HFFc6 (cell line): Measurements from ENCODE around the gene RELN. TPM values are rescaled to one million over a fixed set of nuclear protein-coding genes. Genes with fewer than 3 reads are reported as not detected.

Source experiments
- DNase-seq: peaks from one replicate; pipeline ENCODE4 v3.0.0-alpha.2; 2018
- H3K27ac Mint-ChIP-seq: 2 replicates; pipeline ENCODE4 v1.8.0; 2020; ENCODE audit warnings: mild to moderate bottlenecking, mixed read lengths
- H3K27me3 Mint-ChIP-seq: 2 replicates; pipeline ENCODE4 v1.8.0; 2021; ENCODE audit warnings: mild to moderate bottlenecking, moderate library complexity, mixed read lengths; ENCODE audit not compliant: insufficient read depth
- H3K36me3 Mint-ChIP-seq: 2 replicates; pipeline ENCODE4 v1.8.0; 2021; ENCODE audit warnings: low read depth, mixed read lengths
- H3K4me1 Mint-ChIP-seq: 2 replicates; pipeline ENCODE4 v1.8.0; 2020; ENCODE audit warnings: low read depth, mixed read lengths
- H3K4me3 Mint-ChIP-seq: 2 replicates; pipeline ENCODE4 v1.8.0; 2020; ENCODE audit warnings: mild to moderate bottlenecking, moderate library complexity, mixed read lengths
- H3K9me3 Mint-ChIP-seq: 2 replicates; pipeline ENCODE4 v1.8.0; 2020; ENCODE audit warnings: mild to moderate bottlenecking, mixed read lengths
- total RNA-seq, 6 experiments: library from RNA; stranded (reverse); fragmentation: NEBNext Ultra II Directional; extraction: Animal tissue kit (Norgen Biotek cat#: 25700); gene quantifications; 2 replicates in 1 of 6; 3 replicates in 5 of 6; pipeline ENCODE4 v1.2.3, GENCODE V29; 2021
- TF ChIP-seq, protein P1 (sequence below): fragments of 200-600 bp; sonication (generic); IDR thresholded peaks from 2 replicates; pipeline ENCODE4 v1.5.0; 2021; ENCODE audit warnings: antibody characterized with exemption, mild to moderate bottlenecking

RELN gene
- total RNA-seq, 6 experiments from 2014 or later = 0.02 to 0.24 (median 0.03) TPM

DNA sequence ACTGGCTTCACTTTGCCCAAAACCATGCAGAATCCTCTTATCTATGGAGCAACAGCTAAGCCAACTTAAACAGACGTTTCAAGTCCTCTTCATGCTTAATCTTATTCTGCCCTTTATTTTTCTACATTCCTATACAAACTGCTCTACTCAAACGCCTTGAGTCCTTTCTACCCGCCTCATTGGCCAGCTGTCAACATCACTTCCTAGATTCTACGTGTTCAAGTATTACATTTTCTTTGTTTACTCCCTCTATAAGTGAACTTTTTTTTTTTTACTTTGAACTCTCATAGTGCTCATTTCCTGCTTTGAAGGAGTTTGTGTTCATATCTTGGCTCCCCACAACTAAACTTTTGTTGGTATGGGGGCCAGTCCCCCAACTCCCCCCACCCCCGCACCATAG, 514.5 kb downstream of the RELN start:
- DNase-seq = no peak
- Mint-ChIP-seq H3K9me3 (no peaks in the 10 kb centered on the region), H3K4me1 (no peaks in the 10 kb centered on the region), H3K4me3 (no peak overlapping the region), H3K27ac (no peak overlapping the region), H3K36me3 (no peaks in the 10 kb centered on the region), H3K27me3 (no peaks in the 10 kb centered on the region; the same call in 1 of the 2 replicates)
- TF ChIP-seq, protein P1, sequence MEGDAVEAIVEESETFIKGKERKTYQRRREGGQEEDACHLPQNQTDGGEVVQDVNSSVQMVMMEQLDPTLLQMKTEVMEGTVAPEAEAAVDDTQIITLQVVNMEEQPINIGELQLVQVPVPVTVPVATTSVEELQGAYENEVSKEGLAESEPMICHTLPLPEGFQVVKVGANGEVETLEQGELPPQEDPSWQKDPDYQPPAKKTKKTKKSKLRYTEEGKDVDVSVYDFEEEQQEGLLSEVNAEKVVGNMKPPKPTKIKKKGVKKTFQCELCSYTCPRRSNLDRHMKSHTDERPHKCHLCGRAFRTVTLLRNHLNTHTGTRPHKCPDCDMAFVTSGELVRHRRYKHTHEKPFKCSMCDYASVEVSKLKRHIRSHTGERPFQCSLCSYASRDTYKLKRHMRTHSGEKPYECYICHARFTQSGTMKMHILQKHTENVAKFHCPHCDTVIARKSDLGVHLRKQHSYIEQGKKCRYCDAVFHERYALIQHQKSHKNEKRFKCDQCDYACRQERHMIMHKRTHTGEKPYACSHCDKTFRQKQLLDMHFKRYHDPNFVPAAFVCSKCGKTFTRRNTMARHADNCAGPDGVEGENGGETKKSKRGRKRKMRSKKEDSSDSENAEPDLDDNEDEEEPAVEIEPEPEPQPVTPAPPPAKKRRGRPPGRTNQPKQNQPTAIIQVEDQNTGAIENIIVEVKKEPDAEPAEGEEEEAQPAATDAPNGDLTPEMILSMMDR = no peak

DNA sequence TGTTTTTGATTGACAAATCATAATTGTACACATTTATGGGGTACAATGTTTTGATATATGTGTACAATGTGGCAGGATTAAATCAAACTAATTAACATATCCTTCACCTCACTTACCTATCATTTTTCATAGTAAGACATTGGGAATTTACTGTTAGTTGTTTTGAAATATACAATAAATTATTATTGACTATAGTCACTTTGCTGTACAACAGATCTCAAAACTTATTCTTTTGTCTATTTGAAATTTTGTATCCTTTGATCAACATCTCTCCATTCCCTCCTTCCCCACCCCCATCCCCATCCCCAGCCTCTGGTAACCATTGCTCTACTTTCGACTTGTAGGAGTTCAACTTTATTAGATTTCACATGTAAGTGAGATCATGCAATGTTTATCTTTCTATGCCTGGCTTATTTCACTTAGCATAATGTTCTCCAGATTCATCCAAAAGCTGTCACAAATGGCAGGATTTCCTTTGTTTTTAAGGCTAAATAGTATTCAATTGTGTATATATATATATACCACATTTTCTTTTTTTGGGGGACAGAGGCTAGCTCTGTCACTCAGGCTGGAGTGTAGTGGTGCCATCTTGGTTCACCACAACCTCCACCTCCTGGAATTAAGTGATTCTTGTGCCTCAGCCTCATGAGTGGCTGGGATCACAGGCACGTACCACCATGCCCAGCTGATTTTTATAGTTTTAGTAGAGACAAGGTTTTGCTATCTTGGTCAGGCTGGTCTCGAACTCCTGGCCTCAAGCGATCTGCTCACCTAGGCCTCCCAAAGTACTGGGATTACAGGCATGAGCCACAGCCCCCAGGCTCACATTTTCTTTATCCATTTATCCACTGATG, 520.1 kb downstream of the RELN start:
- TF ChIP-seq, protein P1 = no peak
- no peak for DNase-seq
- Mint-ChIP-seq H3K9me3 (no peaks in the 10 kb centered on the region), H3K27me3 (peaks cover 2% of the 10 kb centered on the region; the same call in 1 of the 2 replicates), H3K4me3 (no peak overlapping the region), H3K36me3 (no peaks in the 10 kb centered on the region), H3K4me1 (no peaks in the 10 kb centered on the region), H3K27ac (no peak overlapping the region)

DNA sequence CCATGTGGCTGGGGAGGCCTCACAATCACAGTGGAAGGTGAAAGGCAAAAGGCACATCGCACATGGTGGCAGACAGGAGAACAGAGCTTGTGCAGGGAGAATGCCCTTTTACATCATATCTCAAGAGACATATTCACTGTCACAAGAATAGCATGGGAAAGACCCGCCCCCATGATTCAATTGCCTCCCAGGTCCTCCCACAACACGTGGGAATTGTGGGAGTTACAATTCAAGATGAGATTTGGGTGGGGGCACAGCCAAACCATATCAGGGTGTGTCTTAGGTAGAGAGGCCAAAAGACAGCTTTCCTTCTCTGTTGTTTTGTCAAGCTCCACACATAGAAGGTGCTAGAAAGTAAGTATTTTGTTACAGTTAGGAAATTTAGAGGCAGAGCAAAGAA, 522.6 kb downstream of the RELN start:
- TF ChIP-seq, protein P1 = no peak
- no peak for DNase-seq
- Mint-ChIP-seq H3K36me3 (no peaks in the 10 kb centered on the region), H3K27ac (no peak overlapping the region), H3K9me3 (no peaks in the 10 kb centered on the region), H3K27me3 (peaks cover 2% of the 10 kb centered on the region), H3K4me1 (no peaks in the 10 kb centered on the region), H3K4me3 (no peak overlapping the region)

DNA sequence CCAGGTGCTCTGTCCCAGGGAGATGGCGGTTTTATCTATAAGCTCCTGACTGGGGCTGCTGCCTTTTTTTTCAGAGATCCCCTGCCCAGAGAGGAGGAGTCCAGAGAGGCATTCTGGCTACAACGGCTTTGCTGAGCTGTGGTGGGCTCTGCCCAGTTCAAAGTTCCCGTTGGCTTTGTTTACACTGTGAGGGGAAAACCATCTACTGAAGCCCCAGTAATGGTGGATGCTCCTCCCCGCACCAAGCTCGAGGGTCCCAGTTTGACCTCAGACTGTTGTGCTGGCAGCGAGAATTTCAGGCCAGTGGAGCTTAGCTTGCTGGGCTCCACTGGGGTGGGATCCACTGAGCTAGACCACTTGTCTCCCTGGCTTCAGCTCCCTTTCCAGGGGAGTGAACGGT, 527.1 kb downstream of the RELN start:
- TF ChIP-seq, protein P1 = no peak
- Mint-ChIP-seq H3K4me3 (no peak overlapping the region), H3K36me3 (no peaks in the 10 kb centered on the region), H3K27me3 (peaks cover 2% of the 10 kb centered on the region), H3K4me1 (no peaks in the 10 kb centered on the region), H3K9me3 (no peaks in the 10 kb centered on the region), H3K27ac (no peak overlapping the region)
- DNase-seq = no peak

DNA sequence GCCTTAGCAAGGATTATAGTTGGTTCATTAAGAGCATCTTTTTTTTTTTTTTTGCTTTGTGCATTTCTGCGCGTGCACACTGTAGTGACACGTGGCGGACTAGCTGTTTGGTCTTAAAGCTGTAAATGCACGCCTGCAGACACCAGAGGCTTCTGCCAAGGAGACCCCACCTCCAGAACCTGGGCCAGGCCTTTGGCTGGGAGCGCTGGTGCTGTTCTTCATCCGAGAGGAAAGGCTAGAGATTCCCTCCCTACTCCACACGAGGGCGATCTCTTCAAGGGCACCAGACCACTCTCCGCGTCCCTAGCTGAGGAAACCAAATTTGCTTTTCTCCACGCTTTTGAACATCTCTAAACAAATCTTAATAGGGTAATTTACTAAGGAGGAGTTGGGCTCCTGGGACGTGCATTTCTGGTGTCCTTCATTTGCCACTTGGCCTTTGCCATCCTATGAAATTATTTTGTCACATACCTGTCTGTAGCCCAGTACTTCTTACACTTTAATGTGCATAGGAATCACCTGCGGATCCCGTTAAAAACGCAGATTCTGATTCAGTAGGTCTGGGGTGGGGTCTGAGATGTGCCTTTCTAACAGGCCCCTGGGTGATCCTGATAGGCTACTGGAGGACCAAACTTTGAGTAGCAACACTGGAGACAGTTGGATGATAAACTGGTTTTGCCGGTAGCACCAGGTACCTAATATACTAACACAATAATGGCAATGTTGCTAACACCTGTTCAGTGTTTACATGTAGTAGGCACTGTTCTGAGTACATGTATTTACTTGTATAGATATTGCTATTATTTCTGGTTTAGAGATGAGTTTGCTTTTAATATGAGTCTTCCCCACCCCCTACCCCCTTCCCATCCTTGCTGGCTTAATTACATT, 542.1 kb downstream of the RELN start:
- TF ChIP-seq, protein P1 = peak; percentile 79
- DNase-seq = peak; percentile 39
- H3K4me1 Mint-ChIP-seq = no peaks in the 10 kb centered on the region; the same call in 1 of the 2 replicates
- H3K9me3 Mint-ChIP-seq = peaks cover 5% of the 10 kb centered on the region
- H3K4me3 Mint-ChIP-seq = no peak overlapping the region
- peaks cover 32% of the 10 kb centered on the region for H3K27me3 Mint-ChIP-seq
- no peaks in the 10 kb centered on the region; the same call in 1 of the 2 replicates for H3K36me3 Mint-ChIP-seq
- no peak overlapping the region for H3K27ac Mint-ChIP-seq
